ENCODE measurements around the gene SCARF2.
"Not testable (repeated sequence)": the region's sequence is repeated elsewhere in the genome, so short reads cannot be mapped to it uniquely, and the experiment has no call there.

The SCARF2 gene

GRCh38 chr22:20471126-20471833 is 33.7 kb upstream of the SCARF2 start:
- Histone ChIP-seq H3K9me3 (ENCODE audit: low read length) (no peaks in the 10 kb centered on the region), H3K27ac (ENCODE audit: low read depth, low read length) (no peak overlapping the region), H3K27me3 (ENCODE audit: control insufficient read depth in 1 of 2, insufficient read depth in 2 of 2, low read length in 2 of 2) (no peaks in the 10 kb centered on the region), H3K36me3 (ENCODE audit: insufficient read depth, low read length) (no peaks in the 10 kb centered on the region), H3K4me3 (ENCODE audit: low read depth in 1 of 2, low read length in 2 of 2) (no peak overlapping the region), H3K9ac (ENCODE audit: low read length) (no peak overlapping the region), H3K4me1 (ENCODE audit: insufficient read depth, low read length) (no peaks in the 10 kb centered on the region)

DNA sequence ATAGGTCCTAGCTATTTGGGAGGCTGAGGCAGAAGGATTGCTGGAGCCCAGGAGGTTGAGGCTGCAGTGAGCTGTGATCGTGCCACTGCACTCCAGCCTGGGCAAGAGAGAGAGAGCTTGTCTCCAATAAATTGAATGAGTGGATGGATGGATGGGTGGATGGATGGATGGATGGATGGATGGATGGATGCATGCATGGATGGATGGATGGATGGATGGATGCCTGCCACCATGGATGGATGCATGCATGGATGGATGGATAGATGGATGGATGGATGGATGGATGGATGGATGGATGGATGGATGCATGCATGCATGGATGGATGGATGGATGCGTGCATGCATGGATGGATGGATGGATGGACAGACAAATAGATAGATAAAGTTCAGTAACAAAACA is 32.9 kb upstream of the SCARF2 start:
- H3K4me3 ChIP-seq (ENCODE audit: low read depth in 1 of 2, low read length in 2 of 2); H3K27ac ChIP-seq (ENCODE audit: low read depth, low read length); H3K9ac ChIP-seq (ENCODE audit: low read length): not testable (repeated sequence)

DNA sequence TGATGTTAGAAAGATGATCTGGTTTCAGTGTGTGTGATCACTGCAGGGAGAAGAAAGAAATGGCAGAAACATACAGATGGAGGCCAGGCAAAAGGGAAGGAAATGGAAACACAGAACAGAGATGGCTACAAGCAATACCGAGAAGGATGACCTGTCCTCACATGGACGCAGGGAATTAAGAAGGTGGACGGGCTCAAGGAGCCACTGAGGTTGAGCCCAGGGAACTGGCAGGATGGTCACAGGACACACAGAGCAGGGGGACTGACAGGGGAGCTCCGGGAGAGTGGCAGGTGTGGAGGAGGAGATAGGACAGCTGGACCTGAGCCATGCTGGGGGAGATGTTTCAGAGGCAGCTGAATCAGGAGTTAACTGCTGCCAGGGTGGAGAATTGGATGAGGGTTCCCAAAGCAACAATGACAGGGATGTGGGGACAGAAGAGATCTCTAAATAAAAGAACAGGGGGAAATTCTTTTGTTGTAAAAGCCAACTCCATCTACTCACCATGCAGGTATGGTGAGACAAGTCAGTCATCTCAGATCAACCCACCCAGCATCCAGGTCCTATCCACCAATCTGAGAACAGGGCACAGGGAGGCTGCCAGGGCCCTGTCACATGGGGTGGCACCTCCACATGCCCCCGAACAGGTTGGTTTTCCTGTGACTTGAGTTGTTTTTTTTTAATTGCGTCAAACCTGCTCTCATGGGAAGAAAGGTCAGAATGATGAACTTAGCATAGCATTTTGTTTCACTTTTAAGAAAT is 31.7 kb upstream of the SCARF2 start:
- Histone ChIP-seq H3K9me3 (ENCODE audit: low read length) (no peaks in the 10 kb centered on the region), H3K9ac (ENCODE audit: low read length) (no peak overlapping the region), H3K36me3 (ENCODE audit: insufficient read depth, low read length) (peaks cover 15% of the 10 kb centered on the region), H3K27ac (ENCODE audit: low read depth, low read length) (no peak overlapping the region), H3K27me3 (ENCODE audit: control insufficient read depth in 1 of 2, insufficient read depth in 2 of 2, low read length in 2 of 2) (no peaks in the 10 kb centered on the region), H3K4me3 (ENCODE audit: low read depth in 1 of 2, low read length in 2 of 2) (no peak overlapping the region), H3K4me1 (ENCODE audit: insufficient read depth, low read length) (no peaks in the 10 kb centered on the region)

More for the DNA sequence above, 32.9 kb upstream of the SCARF2 start:
- not testable (repeated sequence) for H3K4me1 ChIP-seq (ENCODE audit: insufficient read depth, low read length); H3K36me3 ChIP-seq (ENCODE audit: insufficient read depth, low read length); H3K27me3 ChIP-seq (ENCODE audit: control insufficient read depth in 1 of 2, insufficient read depth in 2 of 2, low read length in 2 of 2); H3K9me3 ChIP-seq (ENCODE audit: low read length)

DNA sequence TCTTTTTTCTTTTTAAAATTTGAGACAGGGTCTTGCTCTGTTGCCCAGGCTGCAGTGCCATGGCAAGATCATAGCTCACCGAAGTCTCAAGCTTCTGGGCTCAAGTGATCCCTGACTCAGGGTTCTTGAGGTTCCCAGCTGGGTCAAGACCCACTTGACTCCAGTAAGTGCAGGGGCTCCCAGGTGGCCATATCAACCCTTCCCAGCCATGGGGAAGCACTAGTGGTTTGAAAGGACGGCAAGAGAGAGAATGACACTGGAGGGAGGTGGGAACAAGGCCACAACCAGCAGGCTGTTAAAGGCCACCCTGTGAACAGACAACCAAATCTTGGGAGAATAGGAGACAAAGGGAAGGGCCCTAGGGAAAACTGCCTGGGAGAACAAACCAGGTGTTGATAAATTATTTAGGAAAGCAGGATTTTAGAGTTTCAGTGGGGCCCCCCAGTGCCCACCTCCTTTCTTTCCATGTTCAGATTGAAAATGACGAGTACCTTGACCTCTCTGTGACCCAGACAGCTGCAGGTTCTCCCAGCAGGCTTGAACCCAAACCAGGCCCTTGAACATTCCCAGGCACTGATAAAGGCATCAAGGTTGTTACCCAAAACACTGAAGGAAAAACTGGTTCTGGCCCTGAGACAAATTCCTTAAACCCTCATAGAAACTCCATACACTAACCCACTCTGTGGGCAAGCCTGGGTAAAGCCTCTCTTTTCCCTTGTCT is 29.2 kb upstream of the SCARF2 start:
- Histone ChIP-seq H3K9me3 (ENCODE audit: low read length) (no peaks in the 10 kb centered on the region), H3K4me1 (ENCODE audit: insufficient read depth, low read length) (no peaks in the 10 kb centered on the region), H3K27me3 (ENCODE audit: control insufficient read depth in 1 of 2, insufficient read depth in 2 of 2, low read length in 2 of 2) (no peaks in the 10 kb centered on the region), H3K9ac (ENCODE audit: low read length) (no peak overlapping the region), H3K36me3 (ENCODE audit: insufficient read depth, low read length) (peaks cover 26% of the 10 kb centered on the region), H3K4me3 (ENCODE audit: low read depth in 1 of 2, low read length in 2 of 2) (no peak overlapping the region), H3K27ac (ENCODE audit: low read depth, low read length) (no peak overlapping the region)

DNA sequence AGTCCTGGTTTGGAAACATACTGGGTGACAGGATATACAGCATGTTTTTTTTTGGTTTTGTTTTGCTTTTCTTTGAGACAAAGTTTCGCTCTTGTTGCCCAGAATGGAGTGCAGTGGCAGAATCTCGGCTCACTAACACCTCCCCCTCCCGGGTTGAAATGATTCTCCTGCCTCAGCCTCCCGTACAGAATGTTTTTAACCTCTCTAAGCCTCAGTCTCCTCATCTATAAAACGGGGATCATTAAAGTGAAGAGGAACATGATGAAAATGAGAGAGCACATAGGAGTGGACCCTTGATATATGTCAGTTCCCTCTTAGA is 28.1 kb upstream of the SCARF2 start:
- Histone ChIP-seq H3K9ac (ENCODE audit: low read length) (no peak overlapping the region), H3K27me3 (ENCODE audit: control insufficient read depth in 1 of 2, insufficient read depth in 2 of 2, low read length in 2 of 2) (no peaks in the 10 kb centered on the region), H3K27ac (ENCODE audit: low read depth, low read length) (no peak overlapping the region), H3K4me1 (ENCODE audit: insufficient read depth, low read length) (no peaks in the 10 kb centered on the region), H3K9me3 (ENCODE audit: low read length) (no peaks in the 10 kb centered on the region), H3K36me3 (ENCODE audit: insufficient read depth, low read length) (peaks cover 26% of the 10 kb centered on the region), H3K4me3 (ENCODE audit: low read depth in 1 of 2, low read length in 2 of 2) (no peak overlapping the region)

GRCh38 chr22:20464912-20465758 is 27.5 kb upstream of the SCARF2 start:
- Histone ChIP-seq H3K9ac (ENCODE audit: low read length) (no peak overlapping the region), H3K27me3 (ENCODE audit: control insufficient read depth in 1 of 2, insufficient read depth in 2 of 2, low read length in 2 of 2) (no peaks in the 10 kb centered on the region), H3K36me3 (ENCODE audit: insufficient read depth, low read length) (peaks cover 26% of the 10 kb centered on the region), H3K27ac (ENCODE audit: low read depth, low read length) (no peak overlapping the region), H3K4me3 (ENCODE audit: low read depth in 1 of 2, low read length in 2 of 2) (no peak overlapping the region), H3K9me3 (ENCODE audit: low read length) (no peaks in the 10 kb centered on the region), H3K4me1 (ENCODE audit: insufficient read depth, low read length) (no peaks in the 10 kb centered on the region)

DNA sequence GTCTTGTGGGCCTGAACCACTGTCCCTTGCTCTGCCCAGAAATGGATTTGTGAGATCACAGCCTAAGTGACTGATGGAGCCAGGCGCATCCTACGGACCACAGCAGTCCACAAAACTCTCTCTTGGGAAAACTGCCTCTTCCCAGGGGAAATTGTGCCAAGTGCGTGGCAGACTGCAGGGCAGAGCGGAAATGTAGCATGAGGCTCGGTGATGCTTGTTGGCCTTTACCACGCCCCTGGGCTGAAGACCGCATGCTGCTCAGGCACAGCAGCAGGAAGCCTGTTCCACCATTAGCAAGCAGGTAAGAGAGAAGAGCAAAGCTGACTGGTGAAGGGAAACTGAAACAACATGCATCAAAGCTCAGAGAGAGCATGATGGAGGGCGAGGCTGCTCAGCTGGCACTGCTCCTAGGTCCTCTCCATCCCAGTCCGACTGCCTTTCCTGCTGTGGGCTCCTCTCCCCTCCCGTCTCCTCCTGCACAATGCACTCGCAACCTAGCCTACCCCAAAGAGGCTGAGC is 26.5 kb upstream of the SCARF2 start:
- Histone ChIP-seq H3K9ac (ENCODE audit: low read length) (no peak overlapping the region), H3K9me3 (ENCODE audit: low read length) (no peaks in the 10 kb centered on the region), H3K4me3 (ENCODE audit: low read depth in 1 of 2, low read length in 2 of 2) (no peak overlapping the region), H3K27me3 (ENCODE audit: control insufficient read depth in 1 of 2, insufficient read depth in 2 of 2, low read length in 2 of 2) (no peaks in the 10 kb centered on the region), H3K4me1 (ENCODE audit: insufficient read depth, low read length) (no peaks in the 10 kb centered on the region), H3K36me3 (ENCODE audit: insufficient read depth, low read length) (peaks cover 26% of the 10 kb centered on the region), H3K27ac (ENCODE audit: low read depth, low read length) (no peak overlapping the region)

DNA sequence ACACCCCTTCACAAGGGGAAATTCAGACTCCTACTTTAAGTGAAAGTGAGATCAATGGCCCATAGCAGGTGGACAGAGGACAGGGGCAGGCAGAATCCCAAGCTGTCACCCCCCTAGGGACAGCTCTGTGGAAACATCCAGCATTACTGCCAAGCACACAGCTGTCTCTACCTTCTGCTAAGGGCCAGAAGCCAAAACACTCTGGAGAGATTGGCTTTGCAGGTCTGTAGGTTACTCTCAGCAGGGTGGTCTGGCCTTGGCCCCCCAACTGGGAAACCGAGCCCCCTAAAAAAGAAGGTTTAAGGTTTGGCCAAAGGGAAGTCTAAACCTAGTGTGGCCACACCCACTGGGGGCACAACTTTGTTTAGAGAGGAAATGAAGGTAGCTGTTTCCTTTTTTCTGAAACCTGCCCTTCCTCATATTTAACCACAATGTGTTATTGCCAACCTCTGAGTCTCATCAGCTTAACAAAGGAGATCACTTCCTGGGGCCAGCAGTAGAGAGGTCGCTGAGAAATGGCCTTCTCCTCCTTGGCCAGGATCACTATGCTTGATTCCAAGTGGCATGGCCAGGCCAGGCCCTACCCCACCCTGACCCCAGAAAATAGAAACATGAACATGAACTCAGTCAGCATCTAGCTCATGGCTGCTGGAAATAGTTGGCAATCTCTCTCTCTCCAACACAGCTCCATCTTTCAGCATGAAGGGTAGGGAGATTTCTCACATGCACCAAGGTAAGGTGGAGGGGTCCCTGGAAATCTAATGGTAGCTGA is 25.9 kb upstream of the SCARF2 start:
- Histone ChIP-seq H3K4me3 (ENCODE audit: low read depth in 1 of 2, low read length in 2 of 2) (no peak overlapping the region), H3K4me1 (ENCODE audit: insufficient read depth, low read length) (no peaks in the 10 kb centered on the region), H3K27me3 (ENCODE audit: control insufficient read depth in 1 of 2, insufficient read depth in 2 of 2, low read length in 2 of 2) (no peaks in the 10 kb centered on the region), H3K9me3 (ENCODE audit: low read length) (no peaks in the 10 kb centered on the region), H3K9ac (ENCODE audit: low read length) (no peak overlapping the region), H3K27ac (ENCODE audit: low read depth, low read length) (no peak overlapping the region), H3K36me3 (ENCODE audit: insufficient read depth, low read length) (peaks cover 33% of the 10 kb centered on the region)

DNA sequence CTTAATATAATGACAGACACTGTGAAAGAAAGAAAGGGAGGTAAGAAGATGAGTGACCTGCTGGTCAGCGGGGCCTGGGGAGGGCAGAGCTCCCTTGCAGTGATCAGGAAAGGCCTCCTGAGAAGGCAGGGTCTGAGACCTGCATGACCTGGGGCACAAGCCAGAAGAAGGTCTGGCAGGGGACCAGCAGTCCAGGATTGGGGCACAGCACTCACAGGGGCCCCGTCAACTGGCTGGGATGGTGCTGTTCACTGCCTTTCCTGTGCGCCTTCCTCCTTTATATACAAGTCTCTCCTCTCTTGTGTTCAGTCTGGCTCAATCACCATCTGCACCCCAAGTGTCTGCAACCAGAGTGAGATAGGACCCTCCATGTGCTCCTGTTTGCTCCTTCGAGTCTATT is 22.2 kb upstream of the SCARF2 start:
- Histone ChIP-seq H3K4me1 (ENCODE audit: insufficient read depth, low read length) (no peaks in the 10 kb centered on the region), H3K4me3 (ENCODE audit: low read depth in 1 of 2, low read length in 2 of 2) (no peak overlapping the region), H3K9ac (ENCODE audit: low read length) (no peak overlapping the region), H3K9me3 (ENCODE audit: low read length) (no peaks in the 10 kb centered on the region), H3K27me3 (ENCODE audit: control insufficient read depth in 1 of 2, insufficient read depth in 2 of 2, low read length in 2 of 2) (no peaks in the 10 kb centered on the region), H3K36me3 (ENCODE audit: insufficient read depth, low read length) (peaks cover 49% of the 10 kb centered on the region), H3K27ac (ENCODE audit: low read depth, low read length) (no peak overlapping the region)

- no peaks in the 10 kb centered on the region for H3K4me1 ChIP-seq (ENCODE audit: insufficient read depth, low read length)
- no peak overlapping the region for H3K4me3 ChIP-seq (ENCODE audit: low read depth in 1 of 2, low read length in 2 of 2)
- H3K36me3 ChIP-seq (ENCODE audit: insufficient read depth, low read length), result peaks cover 42% of the 10 kb centered on the region
- no peaks in the 10 kb centered on the region for H3K9me3 ChIP-seq (ENCODE audit: low read length)
- H3K27ac ChIP-seq (ENCODE audit: low read depth, low read length), result no peak overlapping the region
- no peaks in the 10 kb centered on the region for H3K27me3 ChIP-seq (ENCODE audit: control insufficient read depth in 1 of 2, insufficient read depth in 2 of 2, low read length in 2 of 2)
- H3K9ac ChIP-seq (ENCODE audit: low read length), result no peak overlapping the region
These were observed 21.5 kb upstream of the SCARF2 start for GRCh38 chr22:20459152-20459542.

All from muscle layer of colon (tissue), 2 donors.